Renal pelvis (tissue), 12 donors: ENCODE results near the gene FSTL1. TPM values are rescaled to one million over a fixed set of nuclear protein-coding genes. Genes with fewer than 3 reads are reported as not detected.

ENCODE experiments used
- DNase-seq: peaks from one replicate; pipeline ENCODE4 v3.0.0-alpha.2; 2013
- long read RNA-seq, 16 experiments: transcript quantifications; one replicate each; lab custom pipeline, GENCODE V29; 2026
- polyA plus RNA-seq, 3 donors: library from polyadenylated mRNA; unstranded; fragments of 120-200 nt; gene quantifications; one replicate each; pipeline ENCODE4 v1.2.1, GENCODE V29; 2013; ENCODE audit not compliant: insufficient read length in 3 of 3

The FSTL1 gene
- polyA plus RNA-seq = 100 to 1,000 TPM; 470 to 549 (median 480) TPM
- long read RNA-seq, donor 1, full-length matches to known transcripts = 128 of 176 reads
- long read RNA-seq, donor 1, partial matches to known transcripts = 11 of 176 reads
- long read RNA-seq, donor 1, other reads (novel, unspliced or antisense) = 37 of 176 reads
- long read RNA-seq, donor 2, full-length matches to known transcripts = 149 of 194 reads
- long read RNA-seq, donor 2, partial matches to known transcripts = 26 of 194 reads
- long read RNA-seq, donor 2, other reads (novel, unspliced or antisense) = 19 of 194 reads
- long read RNA-seq, donor 3, full-length matches to known transcripts = 126 of 178 reads
- long read RNA-seq, donor 3, partial matches to known transcripts = 24 of 178 reads
- long read RNA-seq, donor 3, other reads (novel, unspliced or antisense) = 28 of 178 reads
- long read RNA-seq, donor 4, full-length matches to known transcripts = 69 of 85 reads
- long read RNA-seq, donor 4, partial matches to known transcripts = 0 of 85 reads
- long read RNA-seq, donor 4, other reads (novel, unspliced or antisense) = 16 of 85 reads
- long read RNA-seq, donor 5, full-length matches to known transcripts = 82 of 101 reads
- long read RNA-seq, donor 5, partial matches to known transcripts = 5 of 101 reads
- long read RNA-seq, donor 5, other reads (novel, unspliced or antisense) = 14 of 101 reads
- long read RNA-seq, donor 6, full-length matches to known transcripts = 101 of 127 reads
- long read RNA-seq, donor 6, partial matches to known transcripts = 17 of 127 reads
- long read RNA-seq, donor 6, other reads (novel, unspliced or antisense) = 9 of 127 reads
- long read RNA-seq, donor 7, full-length matches to known transcripts = 168 of 214 reads
- long read RNA-seq, donor 7, partial matches to known transcripts = 38 of 214 reads
- long read RNA-seq, donor 7, other reads (novel, unspliced or antisense) = 8 of 214 reads
- long read RNA-seq, donor 8, full-length matches to known transcripts = 236 of 307 reads
- long read RNA-seq, donor 8, partial matches to known transcripts = 36 of 307 reads
- long read RNA-seq, donor 8, other reads (novel, unspliced or antisense) = 35 of 307 reads
- long read RNA-seq, donor 9, full-length matches to known transcripts = 160 of 216 reads
- long read RNA-seq, donor 9, partial matches to known transcripts = 33 of 216 reads
- long read RNA-seq, donor 9, other reads (novel, unspliced or antisense) = 23 of 216 reads
- long read RNA-seq, donor 10, full-length matches to known transcripts = 126 of 163 reads
- long read RNA-seq, donor 10, partial matches to known transcripts = 29 of 163 reads
- long read RNA-seq, donor 10, other reads (novel, unspliced or antisense) = 8 of 163 reads
- long read RNA-seq, donor 11, full-length matches to known transcripts = 104 of 133 reads
- long read RNA-seq, donor 11, partial matches to known transcripts = 12 of 133 reads
- long read RNA-seq, donor 11, other reads (novel, unspliced or antisense) = 17 of 133 reads
- long read RNA-seq, donor 12, full-length matches to known transcripts = 128 of 184 reads
- long read RNA-seq, donor 12, partial matches to known transcripts = 30 of 184 reads
- long read RNA-seq, donor 12, other reads (novel, unspliced or antisense) = 26 of 184 reads
- long read RNA-seq, donor 13, full-length matches to known transcripts = 68 of 81 reads
- long read RNA-seq, donor 13, partial matches to known transcripts = 0 of 81 reads
- long read RNA-seq, donor 13, other reads (novel, unspliced or antisense) = 13 of 81 reads
- long read RNA-seq, donor 14 = 0 reads
- long read RNA-seq, donor 15, full-length matches to known transcripts = 89 of 128 reads
- long read RNA-seq, donor 15, partial matches to known transcripts = 20 of 128 reads
- long read RNA-seq, donor 15, other reads (novel, unspliced or antisense) = 19 of 128 reads
- long read RNA-seq, donor 16, full-length matches to known transcripts = 140 of 177 reads
- long read RNA-seq, donor 16, partial matches to known transcripts = 12 of 177 reads
- long read RNA-seq, donor 16, other reads (novel, unspliced or antisense) = 25 of 177 reads

- peak; percentile 83 for DNase-seq
Measured at GRCh38 chr3:120450600-120451271, at the start of gene FSTL1. Gene FSTL1 (minus strand): TSS chr3:120450992. CDS start chr3:120450746, 246 bp downstream.

GRCh38 chr3:120498556-120499346 is 48.0 kb upstream of the FSTL1 start:
- peak; percentile 85 for DNase-seq

DNA sequence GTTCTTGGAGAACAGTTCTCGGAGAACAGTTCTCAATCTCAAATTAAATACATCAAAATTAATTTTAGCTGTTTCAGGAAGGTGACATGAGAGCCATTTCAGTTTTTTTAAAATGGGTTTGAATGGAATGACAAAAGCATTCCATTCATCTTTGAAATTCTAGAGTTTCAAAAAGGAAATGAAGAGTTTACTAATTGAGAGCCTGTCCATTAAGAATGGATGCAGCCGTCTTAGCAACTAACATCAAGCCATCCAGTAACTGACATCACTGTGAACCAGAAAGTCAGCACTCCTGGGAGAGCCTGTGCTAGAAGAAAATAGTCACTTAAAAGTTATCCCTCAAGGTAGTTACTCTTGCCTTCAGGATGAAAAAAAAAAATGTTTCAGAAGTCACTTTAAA is 47.0 kb upstream of the FSTL1 start:
- no peak for DNase-seq

DNA sequence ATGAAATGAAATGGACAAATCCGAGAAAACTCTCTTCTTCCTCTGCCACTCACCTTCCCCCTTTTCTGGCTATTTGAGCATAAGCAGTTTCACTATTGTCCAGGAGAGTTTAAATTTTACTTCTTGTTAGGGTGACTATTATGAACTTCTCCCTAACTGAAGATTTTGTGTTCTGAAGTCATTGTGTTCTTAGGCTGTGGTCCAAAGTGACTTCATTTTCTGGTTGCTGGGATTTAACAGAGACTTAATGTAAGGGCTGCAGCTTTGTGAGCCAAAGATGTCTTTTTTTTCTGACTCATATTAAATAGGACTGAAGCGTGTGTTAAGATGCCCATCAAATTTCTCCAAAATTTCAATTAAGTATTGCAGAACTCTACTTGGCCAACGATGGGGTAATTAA is 46.5 kb upstream of the FSTL1 start:
- peak; percentile 84 for DNase-seq

DNA sequence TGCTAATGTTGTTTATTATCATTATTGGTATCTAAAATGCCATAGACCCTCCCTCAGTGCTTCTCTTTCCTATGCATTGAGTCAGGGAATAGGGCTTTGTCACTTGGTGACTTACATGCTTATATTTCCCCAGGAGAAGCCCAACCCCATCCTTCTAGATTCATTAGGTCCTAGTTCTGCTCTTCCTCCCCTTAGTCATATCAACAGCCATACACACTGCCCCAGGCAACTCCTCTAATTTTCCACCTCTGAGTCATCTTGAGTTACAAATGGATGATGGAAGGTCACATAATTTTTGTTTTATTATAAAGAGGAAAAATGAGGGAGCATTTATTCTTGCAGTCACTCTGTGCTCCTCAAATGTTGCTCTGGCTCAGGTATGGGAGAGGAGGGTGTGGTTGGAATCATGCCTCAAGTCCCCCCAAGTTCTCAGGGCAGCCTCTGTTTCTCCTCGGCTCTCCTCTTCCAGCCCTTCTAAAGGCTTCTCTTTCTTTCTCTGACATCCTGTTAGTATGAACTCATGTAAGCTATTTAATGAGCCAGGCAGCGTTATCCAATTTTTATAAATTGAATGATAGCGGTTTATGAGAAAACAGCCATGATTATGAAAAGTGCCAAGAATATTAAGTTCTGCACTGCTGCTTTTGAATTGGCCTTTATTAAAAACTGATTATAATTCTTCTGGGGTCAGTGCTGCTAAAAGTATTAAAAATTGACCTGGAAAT is 45.6 kb upstream of the FSTL1 start:
- no peak for DNase-seq

- no peak for DNase-seq
Measured at GRCh38 chr3:120495809-120496208, 45.0 kb upstream of the FSTL1 start.

GRCh38 chr3:120492103-120492502 is 41.3 kb upstream of the FSTL1 start:
- no peak for DNase-seq

GRCh38 chr3:120489421-120489820 is 38.6 kb upstream of the FSTL1 start:
- no peak for DNase-seq

DNA sequence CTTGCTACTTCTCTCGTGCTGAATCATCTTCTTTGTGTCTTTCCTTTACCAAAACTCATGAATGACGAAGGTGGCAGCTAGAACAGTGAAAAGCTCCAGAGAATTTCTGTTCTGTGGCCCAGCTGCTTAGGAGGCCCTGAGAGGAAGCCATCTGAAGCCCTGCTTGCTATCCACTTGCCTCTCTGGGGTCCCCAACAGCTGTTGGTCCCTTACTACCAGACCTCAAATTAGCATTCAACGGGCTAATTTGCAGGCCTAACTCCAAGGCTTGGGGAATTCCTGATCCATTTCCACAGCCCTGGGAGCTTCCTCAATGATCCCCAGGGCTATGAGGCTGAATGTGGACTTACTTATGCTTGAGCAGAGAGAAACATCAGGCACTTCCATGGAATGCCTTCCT is 37.5 kb upstream of the FSTL1 start:
- no peak for DNase-seq

DNA sequence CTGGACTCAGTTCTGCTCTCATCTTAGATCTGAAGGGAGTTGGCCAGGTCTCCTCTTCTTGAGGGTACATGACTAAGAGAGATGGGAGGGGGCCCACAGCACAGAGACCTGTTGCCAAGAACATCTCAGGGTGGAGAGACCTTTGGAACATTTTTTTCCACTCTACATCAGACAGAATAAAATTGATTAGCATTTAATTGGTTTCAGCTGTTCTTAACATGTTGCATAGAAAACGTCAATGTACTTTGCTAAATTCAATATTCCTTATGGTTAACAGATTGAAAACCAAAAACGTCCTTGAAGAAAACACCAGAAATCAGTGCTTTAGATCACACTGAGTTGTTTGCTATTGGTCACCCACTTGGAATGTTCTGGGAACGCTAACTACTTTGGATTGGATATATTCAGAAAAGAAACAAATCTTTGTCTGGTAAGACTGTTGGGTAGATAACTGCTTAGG is 36.4 kb upstream of the FSTL1 start:
- no peak for DNase-seq

- DNase-seq = no peak
Measured at GRCh38 chr3:120481081-120481480, 30.3 kb upstream of the FSTL1 start.

DNA sequence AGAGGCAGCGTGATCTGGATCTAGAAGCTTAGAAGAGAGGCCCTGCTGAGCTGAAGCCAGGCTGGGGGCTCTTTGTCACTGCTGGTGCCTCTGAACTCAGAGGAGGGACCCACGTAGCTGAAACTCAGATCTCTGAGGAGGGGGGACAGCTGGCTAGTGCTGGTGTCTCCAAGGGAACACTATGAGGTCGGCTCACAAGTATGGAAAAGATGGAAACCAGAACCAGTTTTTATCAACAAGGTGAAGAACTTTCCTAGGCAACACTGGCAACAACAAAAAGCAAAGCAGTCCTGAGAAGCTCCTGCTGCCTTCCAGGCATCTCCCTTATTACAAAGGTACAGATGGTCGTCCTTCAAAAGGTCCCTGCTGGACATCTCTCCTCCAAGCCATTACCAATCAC is 27.0 kb upstream of the FSTL1 start:
- DNase-seq = no peak

DNA sequence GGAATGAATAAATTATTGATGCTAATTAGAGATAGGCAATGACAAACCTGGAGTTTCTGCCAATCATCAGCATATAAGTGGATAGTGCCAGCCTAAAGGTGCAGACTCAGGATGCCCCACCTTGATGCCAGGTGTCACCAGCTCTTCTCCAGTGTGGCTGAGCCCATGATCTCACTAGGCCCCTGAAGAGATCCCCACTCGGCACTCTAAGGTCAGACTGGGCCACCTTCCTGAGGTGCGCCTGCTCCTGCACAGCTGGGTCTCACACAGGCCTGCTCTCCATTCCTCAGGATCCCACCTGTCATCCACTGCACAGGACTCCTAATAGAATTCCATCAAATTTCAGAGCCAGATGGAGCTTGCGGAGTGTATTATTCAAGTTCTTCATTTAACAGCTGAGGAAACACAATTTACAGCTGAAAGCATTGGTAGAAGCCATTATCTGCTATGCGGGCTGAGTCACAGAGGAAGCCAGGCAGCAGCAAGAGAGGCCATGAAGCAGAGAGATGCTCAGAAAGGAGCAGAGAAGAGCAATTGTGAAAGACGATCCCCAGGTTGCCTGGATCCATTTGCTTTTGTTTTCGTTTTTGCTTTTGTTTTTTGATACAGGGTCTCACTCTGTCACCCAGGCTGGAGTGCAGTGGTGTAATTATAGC is 25.1 kb upstream of the FSTL1 start:
- no peak for DNase-seq

DNA sequence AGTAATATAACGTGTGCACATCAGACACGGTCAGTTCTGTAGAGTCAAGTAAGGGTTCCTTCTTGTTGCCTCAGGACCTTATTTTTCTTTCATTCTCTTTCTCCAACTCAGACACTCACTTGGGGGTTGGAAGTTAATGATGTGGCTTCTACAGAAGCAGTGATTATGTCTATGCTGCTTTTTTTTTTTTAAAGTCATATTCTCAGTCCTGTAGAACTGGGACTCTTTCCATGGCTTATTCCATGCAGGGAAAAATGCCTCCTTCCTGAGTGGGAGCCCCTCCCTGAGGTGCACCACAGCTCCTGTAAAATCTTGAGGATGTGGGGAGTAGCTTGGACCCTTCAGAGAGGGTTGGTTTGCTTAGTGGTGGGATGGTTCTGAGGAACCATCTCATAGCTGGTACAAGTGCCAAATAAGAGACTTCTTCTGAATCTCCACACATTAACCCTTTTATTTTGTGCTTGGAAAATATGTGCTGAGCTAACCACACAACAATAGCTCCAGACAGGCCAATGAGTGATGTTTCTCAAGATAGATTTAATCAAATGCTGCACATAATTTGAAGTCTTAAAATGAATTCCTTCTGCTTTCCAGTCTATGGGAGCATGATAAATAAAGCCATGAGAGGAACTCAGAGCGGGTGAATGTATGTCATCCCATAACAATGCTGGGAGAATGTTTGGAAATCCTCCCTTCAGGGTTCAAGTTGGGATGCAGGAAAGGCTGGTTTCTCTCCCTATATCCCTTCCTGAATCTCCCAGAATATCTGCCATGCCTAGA is 23.3 kb upstream of the FSTL1 start:
- no peak for DNase-seq

DNA sequence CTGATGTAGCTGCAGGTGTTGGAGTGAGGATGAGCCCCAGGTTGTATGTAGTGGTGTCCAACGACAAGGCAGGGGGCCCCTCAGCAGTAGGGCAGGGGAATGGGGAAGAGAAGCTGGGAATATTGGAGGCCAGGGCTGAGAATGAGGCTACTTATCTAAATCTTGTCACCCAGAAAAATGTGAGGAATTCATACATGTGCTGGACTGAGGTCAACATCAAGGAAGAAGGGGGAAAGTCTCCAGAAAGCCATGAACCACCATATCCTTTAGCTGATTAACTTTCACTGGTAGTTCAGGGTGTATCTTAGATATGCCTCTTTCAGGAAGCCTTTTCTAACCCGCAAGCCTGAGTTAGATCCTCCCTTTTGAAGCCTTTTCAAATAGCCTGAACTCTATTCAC is 22.6 kb upstream of the FSTL1 start:
- DNase-seq = no peak

DNA sequence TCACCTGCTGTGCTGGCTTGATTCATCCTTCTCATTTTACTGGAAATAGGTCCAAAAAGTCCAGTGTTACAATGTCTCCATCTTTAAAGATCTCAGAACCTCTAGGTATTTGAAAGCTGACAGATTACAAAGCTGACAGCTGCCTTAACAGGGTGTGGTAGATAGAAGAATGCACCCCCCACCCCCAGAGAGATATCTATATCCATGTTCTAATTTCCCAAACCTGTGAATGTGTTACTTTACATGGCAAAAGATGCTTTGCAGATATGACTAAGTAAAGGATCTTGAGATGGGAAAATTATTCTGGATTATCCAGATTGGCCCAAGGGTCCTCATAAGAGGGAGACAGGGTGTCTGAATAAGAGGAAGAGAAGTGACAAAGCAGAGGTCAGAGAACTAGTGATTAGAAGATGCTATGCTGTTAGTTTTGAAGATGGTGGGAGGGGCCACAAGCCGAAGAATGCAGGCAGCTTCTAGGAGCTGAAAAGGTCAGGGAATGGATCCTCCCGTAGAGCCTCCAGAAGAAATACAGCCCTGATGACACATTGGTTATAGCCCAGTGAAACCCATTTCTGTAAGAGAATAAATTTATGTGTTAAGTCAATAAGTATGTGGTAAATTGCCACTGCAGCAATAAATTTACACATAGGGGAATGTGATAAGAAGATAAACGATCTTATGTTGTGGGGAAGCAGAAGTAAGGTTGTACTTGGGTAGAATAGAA is 21.5 kb upstream of the FSTL1 start:
- DNase-seq = no peak
